ENCODE measurements around the gene THADA.

DNA sequence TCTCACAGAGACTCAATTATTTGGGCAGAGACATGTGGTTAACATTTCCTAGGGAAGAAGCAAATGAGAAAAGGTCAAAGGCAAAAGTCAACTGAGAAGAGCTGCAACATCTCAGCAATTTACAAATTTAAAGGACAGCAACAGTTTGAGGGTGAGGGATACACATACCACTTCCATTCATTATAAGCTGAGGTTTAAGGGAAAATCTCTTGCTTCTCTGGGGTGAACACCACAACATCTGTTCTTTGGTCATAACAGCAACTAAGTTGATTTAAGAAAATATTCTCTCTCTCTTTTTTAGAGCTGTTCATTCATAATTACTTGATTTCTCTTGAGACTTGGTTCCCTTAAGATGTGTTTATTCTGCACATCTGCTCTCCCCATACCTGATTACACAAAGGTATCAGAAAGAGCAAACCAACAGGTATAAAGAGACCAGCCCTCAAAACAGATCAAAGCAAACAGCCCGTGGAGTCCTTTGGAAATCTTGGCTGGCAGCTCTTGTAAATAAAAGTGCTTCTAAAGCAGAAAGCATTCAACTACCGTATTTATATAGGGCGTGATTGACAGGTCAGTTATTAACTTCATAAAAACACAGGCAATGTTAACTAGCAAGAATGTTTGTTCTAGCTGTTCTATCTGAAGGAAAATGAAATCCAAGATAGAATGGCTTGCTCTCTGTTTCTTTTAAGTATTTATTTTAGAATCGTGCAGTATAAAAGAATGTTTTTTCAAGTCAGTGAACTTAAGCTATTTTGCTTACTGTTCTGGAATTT is 132.8 kb downstream of the THADA start:
- TF ChIP-seq, protein P1, sequence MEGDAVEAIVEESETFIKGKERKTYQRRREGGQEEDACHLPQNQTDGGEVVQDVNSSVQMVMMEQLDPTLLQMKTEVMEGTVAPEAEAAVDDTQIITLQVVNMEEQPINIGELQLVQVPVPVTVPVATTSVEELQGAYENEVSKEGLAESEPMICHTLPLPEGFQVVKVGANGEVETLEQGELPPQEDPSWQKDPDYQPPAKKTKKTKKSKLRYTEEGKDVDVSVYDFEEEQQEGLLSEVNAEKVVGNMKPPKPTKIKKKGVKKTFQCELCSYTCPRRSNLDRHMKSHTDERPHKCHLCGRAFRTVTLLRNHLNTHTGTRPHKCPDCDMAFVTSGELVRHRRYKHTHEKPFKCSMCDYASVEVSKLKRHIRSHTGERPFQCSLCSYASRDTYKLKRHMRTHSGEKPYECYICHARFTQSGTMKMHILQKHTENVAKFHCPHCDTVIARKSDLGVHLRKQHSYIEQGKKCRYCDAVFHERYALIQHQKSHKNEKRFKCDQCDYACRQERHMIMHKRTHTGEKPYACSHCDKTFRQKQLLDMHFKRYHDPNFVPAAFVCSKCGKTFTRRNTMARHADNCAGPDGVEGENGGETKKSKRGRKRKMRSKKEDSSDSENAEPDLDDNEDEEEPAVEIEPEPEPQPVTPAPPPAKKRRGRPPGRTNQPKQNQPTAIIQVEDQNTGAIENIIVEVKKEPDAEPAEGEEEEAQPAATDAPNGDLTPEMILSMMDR (tag by site-specific recombination; IDR thresholded peaks at IDR 0.05), result no peak
- TF ChIP-seq, protein P2, sequence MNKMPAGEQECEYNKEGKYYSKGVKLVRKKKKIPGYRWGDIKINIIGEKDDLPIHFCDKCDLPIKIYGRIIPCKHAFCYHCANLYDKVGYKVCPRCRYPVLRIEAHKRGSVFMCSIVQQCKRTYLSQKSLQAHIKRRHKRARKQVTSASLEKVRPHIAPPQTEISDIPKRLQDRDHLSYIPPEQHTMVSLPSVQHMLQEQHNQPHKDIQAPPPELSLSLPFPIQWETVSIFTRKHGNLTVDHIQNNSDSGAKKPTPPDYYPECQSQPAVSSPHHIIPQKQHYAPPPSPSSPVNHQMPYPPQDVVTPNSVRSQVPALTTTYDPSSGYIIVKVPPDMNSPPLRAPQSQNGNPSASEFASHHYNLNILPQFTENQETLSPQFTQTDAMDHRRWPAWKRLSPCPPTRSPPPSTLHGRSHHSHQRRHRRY (tag by site-specific recombination; IDR thresholded peaks at IDR 0.05), result no peak
- no peak for TF ChIP-seq ZFP37 (tag by site-specific recombination; IDR thresholded peaks at IDR 0.05)
- TF ChIP-seq ZBTB17 (tag by site-specific recombination; IDR thresholded peaks at IDR 0.05), result no peak
- no peak for TF ChIP-seq EGR2 (tag by site-specific recombination; IDR thresholded peaks at IDR 0.05; ENCODE audit: low read depth)
- no peak for TF ChIP-seq ZNF670 (tag by site-specific recombination; IDR thresholded peaks at IDR 0.05; ENCODE audit: low read depth)
- TF ChIP-seq ZNF274 (IDR thresholded peaks at IDR 0.05; ENCODE audit: low read length), result no peak
- no peak for TF ChIP-seq ZNF274 (tag by site-specific recombination; IDR thresholded peaks at IDR 0.05; ENCODE audit: borderline replicate concordance)
- TF ChIP-seq, protein P3, sequence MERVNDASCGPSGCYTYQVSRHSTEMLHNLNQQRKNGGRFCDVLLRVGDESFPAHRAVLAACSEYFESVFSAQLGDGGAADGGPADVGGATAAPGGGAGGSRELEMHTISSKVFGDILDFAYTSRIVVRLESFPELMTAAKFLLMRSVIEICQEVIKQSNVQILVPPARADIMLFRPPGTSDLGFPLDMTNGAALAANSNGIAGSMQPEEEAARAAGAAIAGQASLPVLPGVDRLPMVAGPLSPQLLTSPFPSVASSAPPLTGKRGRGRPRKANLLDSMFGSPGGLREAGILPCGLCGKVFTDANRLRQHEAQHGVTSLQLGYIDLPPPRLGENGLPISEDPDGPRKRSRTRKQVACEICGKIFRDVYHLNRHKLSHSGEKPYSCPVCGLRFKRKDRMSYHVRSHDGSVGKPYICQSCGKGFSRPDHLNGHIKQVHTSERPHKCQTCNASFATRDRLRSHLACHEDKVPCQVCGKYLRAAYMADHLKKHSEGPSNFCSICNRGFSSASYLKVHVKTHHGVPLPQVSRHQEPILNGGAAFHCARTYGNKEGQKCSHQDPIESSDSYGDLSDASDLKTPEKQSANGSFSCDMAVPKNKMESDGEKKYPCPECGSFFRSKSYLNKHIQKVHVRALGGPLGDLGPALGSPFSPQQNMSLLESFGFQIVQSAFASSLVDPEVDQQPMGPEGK (tag by site-specific recombination; IDR thresholded peaks at IDR 0.05), result no peak
- no peak for TF ChIP-seq ZNF292 (tag by site-specific recombination; IDR thresholded peaks at IDR 0.05; ENCODE audit: borderline replicate concordance, low read depth)
- no peak for TF ChIP-seq ZNF157 (tag by site-specific recombination; IDR thresholded peaks at IDR 0.05)
- TF ChIP-seq ZNF354C (tag by site-specific recombination; IDR thresholded peaks at IDR 0.05; ENCODE audit: borderline replicate concordance, low read depth), result no peak
- no peak for TF ChIP-seq ZBTB7A (tag by site-specific recombination; IDR thresholded peaks at IDR 0.05; ENCODE audit: low read depth)
- no peak for TF ChIP-seq ZSCAN30 (tag by site-specific recombination; IDR thresholded peaks at IDR 0.05)
- no peak for TF ChIP-seq ZNF629 (tag by site-specific recombination; IDR thresholded peaks at IDR 0.05)

Measured in HEK293 (cell line).